Transverse colon (tissue), 3 donors: ENCODE data around the gene INPP5F.

Experiments
- POLR2A ChIP-seq: fragments of 450-650 bp; IDR thresholded peaks from one replicate; pipeline ENCODE4 v1.6.1; 2016; ENCODE audit warnings: antibody characterized with exemption, mild to moderate bottlenecking, moderate library complexity
- TF ChIP-seq, protein P1 (sequence below), 5 experiments: fragments of 200-600 bp in 3 of 5; fragments of 450-650 bp in 2 of 5; sonication (generic) in 3 of 5; IDR thresholded peaks; 1 replicate in 2 of 5; 2 replicates in 3 of 5; pipeline ENCODE4 v1.5.1; 2016 to 2017; ENCODE audit warnings: antibody characterized with exemption in 5 of 5, inconsistent platforms in 3 of 5, mild to moderate bottlenecking in 2 of 5, moderate library complexity in 1 of 5

DNA sequence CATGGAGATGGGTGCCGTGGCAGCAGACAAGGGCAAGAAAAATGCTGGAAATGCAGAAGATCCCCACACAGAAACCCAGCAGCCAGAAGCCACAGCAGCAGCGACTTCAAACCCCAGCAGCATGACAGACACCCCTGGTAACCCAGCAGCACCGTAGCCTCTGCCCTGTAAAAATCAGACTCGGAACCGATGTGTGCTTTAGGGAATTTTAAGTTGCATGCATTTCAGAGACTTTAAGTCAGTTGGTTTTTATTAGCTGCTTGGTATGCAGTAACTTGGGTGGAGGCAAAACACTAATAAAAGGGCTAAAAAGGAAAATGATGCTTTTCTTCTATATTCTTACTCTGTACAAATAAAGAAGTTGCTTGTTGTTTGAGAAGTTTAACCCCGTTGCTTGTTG lies 48.7 kb upstream of the INPP5F start:
- TF ChIP-seq, protein P1, sequence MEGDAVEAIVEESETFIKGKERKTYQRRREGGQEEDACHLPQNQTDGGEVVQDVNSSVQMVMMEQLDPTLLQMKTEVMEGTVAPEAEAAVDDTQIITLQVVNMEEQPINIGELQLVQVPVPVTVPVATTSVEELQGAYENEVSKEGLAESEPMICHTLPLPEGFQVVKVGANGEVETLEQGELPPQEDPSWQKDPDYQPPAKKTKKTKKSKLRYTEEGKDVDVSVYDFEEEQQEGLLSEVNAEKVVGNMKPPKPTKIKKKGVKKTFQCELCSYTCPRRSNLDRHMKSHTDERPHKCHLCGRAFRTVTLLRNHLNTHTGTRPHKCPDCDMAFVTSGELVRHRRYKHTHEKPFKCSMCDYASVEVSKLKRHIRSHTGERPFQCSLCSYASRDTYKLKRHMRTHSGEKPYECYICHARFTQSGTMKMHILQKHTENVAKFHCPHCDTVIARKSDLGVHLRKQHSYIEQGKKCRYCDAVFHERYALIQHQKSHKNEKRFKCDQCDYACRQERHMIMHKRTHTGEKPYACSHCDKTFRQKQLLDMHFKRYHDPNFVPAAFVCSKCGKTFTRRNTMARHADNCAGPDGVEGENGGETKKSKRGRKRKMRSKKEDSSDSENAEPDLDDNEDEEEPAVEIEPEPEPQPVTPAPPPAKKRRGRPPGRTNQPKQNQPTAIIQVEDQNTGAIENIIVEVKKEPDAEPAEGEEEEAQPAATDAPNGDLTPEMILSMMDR (IDR thresholded peaks at IDR 0.05) = no peak
- TF ChIP-seq POLR2A = no peak
